Measurements from ENCODE around the gene CSF2RB.

GRCh38 chr22:36892292-36892691, 21.1 kb upstream of the CSF2RB start:
- no peak for TF ChIP-seq PHF8 (CRISPR knock-in tag; IDR thresholded peaks at IDR 0.05)
- TF ChIP-seq CTCF (CRISPR knock-in tag; IDR thresholded peaks at IDR 0.05): no peak
- TF ChIP-seq GLI4 (CRISPR knock-in tag; IDR thresholded peaks at IDR 0.05; ENCODE audit: borderline replicate concordance): no peak
- TF ChIP-seq POLR2A (IDR thresholded peaks at IDR 0.05; ENCODE audit: insufficient read depth in 1 of 2, low read depth in 2 of 2, low read length in 2 of 2): no peak

All from HepG2 (cell line).